Transverse colon (tissue), 4 donors: ENCODE results near the gene CNPPD1. TPM values are rescaled to one million over a fixed set of nuclear protein-coding genes. Genes with fewer than 3 reads are reported as not detected.
A peak's percentile ranks its signal among the peaks of the same experiment; 100 is the strongest.

Source experiments
- DNase-seq: peaks from one replicate; pipeline ENCODE4 v3.0.0-alpha.2; 2019
- H3K27ac ChIP-seq, 4 donors: fragments of 200-600 bp; sonication (generic); 2 replicates each; pipeline ENCODE4 v1.5.1; 2016 to 2018; ENCODE audit warnings: inconsistent platforms in 4 of 4
- H3K27me3 ChIP-seq: fragments of 200-600 bp; sonication (generic); 2 replicates; pipeline ENCODE4 v1.5.1; 2017; ENCODE audit warnings: inconsistent platforms
- H3K36me3 ChIP-seq, 4 donors: fragments of 200-600 bp; sonication (generic); 2 replicates each; pipeline ENCODE4 v1.5.1; 2017 to 2019; ENCODE audit warnings: inconsistent platforms in 4 of 4
- H3K4me1 ChIP-seq, 4 donors: fragments of 200-600 bp; sonication (generic); 2 replicates each; pipeline ENCODE4 v1.5.1; 2017 to 2020; ENCODE audit warnings: inconsistent platforms in 4 of 4
- H3K4me3 ChIP-seq, 4 donors: fragments of 200-600 bp; sonication (generic); 1 replicate in 1 of 4; 2 replicates in 3 of 4; pipeline versions ENCODE4 v1.5.1 to v1.6.1; 2017 to 2019; ENCODE audit warnings: inconsistent platforms in 4 of 4
- H3K9me3 ChIP-seq, 2 donors: fragments of 200-600 bp; sonication (generic); 2 replicates each; pipeline ENCODE4 v1.5.1; 2017 to 2019; ENCODE audit warnings: inconsistent platforms in 2 of 2
- EP300 ChIP-seq: sonication (generic); formaldehyde crosslinking; IDR thresholded peaks from one replicate; pipeline ENCODE4 v1.6.1; 2017; ENCODE audit warnings: antibody characterized with exemption, low read depth
- POLR2A ChIP-seq: fragments of 450-650 bp; IDR thresholded peaks from one replicate; pipeline ENCODE4 v1.6.1; 2016; ENCODE audit warnings: antibody characterized with exemption, mild to moderate bottlenecking, moderate library complexity
- POLR2AphosphoS5 ChIP-seq, 3 donors: sonication (generic); formaldehyde crosslinking; IDR thresholded peaks; one replicate each; pipeline ENCODE4 v1.6.1; 2016; ENCODE audit warnings: antibody characterized with exemption in 3 of 3
- WGBS, 2 donors: methylation state at CpG; one replicate each; pipeline ENCODE4 v1.1.5; 2018; ENCODE audit warnings: low coverage in 1 of 2; 5-methylcytosine and 5-hydroxymethylcytosine counted together
- in situ Hi-C, 4 donors: fragments of 200-750 bp; cut with MboI; loops; one replicate each; pipeline versions ENCODE4 v1.15.0 to v1.15.1; 2017; ENCODE audit warnings: low sequenced_read_pairs in 3 of 4, low pct_ligation_motif_present in 1 of 4, low pct_unique_long_range_greater_than_20kb in 1 of 4
- intact Hi-C: fragments of 100-400 bp; cut with DNase I; formaldehyde crosslinking; loops from one replicate; pipeline ENCODE4 v1.15.1; 2023; ENCODE audit warnings: low total_unique reads
- total RNA-seq, 4 donors: library from RNA; depleted of rRNA; stranded (reverse); fragments of >200 nt; gene quantifications; one replicate each; pipeline ENCODE4 v1.1.0, GENCODE V29; 2016
- TF ChIP-seq, protein P1 (sequence below), 5 experiments: fragments of 200-600 bp in 3 of 5; fragments of 450-650 bp in 2 of 5; sonication (generic) in 3 of 5; IDR thresholded peaks; 1 replicate in 2 of 5; 2 replicates in 3 of 5; pipeline ENCODE4 v1.5.1; 2016 to 2017; ENCODE audit warnings: antibody characterized with exemption in 5 of 5, inconsistent platforms in 3 of 5, mild to moderate bottlenecking in 2 of 5, moderate library complexity in 1 of 5

CNPPD1 gene
- total RNA-seq, 4 donors from 2014 or later, result 50.4 to 114 (median 106) TPM

DNA sequence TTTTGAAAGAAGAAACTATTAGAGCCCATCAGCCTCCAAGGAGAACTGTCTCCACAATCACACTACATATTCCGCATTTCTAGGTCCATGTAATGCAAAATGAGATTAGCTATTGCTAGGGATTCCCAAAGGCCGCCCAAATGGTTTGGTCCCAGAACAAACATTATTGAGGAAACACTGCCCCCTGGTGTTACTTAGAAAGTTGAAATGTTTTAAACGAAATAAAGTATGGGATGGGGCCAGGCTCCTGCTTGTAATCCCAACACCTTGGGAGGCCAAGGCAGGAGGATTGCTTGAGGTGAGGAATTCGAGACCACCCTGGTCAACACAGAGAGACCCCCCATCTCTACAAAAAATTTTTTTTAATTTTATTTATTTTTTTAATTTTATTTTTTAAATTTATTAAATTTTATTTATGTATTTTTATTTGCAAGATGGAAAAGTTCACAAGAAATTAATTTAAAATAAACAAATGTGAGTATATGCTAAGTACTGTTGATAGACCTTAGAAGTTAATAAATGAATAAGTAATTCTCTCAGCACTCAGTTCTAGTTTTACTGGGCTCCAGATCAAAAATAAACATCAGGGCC is 21.6 kb downstream of the CNPPD1 start:
- TF ChIP-seq, protein P1, sequence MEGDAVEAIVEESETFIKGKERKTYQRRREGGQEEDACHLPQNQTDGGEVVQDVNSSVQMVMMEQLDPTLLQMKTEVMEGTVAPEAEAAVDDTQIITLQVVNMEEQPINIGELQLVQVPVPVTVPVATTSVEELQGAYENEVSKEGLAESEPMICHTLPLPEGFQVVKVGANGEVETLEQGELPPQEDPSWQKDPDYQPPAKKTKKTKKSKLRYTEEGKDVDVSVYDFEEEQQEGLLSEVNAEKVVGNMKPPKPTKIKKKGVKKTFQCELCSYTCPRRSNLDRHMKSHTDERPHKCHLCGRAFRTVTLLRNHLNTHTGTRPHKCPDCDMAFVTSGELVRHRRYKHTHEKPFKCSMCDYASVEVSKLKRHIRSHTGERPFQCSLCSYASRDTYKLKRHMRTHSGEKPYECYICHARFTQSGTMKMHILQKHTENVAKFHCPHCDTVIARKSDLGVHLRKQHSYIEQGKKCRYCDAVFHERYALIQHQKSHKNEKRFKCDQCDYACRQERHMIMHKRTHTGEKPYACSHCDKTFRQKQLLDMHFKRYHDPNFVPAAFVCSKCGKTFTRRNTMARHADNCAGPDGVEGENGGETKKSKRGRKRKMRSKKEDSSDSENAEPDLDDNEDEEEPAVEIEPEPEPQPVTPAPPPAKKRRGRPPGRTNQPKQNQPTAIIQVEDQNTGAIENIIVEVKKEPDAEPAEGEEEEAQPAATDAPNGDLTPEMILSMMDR (IDR thresholded peaks at IDR 0.05), result peak; percentile 56 to 88 (median 64)
- TF ChIP-seq EP300, result no peak
- Histone ChIP-seq H3K27me3 (no peaks in the 10 kb centered on the region), H3K4me1 (peaks cover 4 to 6% (median 4%) of the 10 kb centered on the region in 4 donors), H3K4me3 (no peak overlapping the region), H3K9me3 (no peaks in the 10 kb centered on the region), H3K36me3 (peaks cover 0 to 21% (median 4%) of the 10 kb centered on the region in 4 donors), H3K27ac (no peak overlapping the region)
- peak; percentile 25 for DNase-seq
- WGBS, 2 donors, result 10 to 12% methylated on average over 4 of the region's 4 CpGs
- intact Hi-C loops (loop anchor here (5.0 kb wide), 1 partner anchor 98 kb away; no protein-coding TSS in a partner anchor), in situ Hi-C loops (loop anchor here in 3 of 4 donors (10.0 to 25.0 kb wide), 3 partner anchors 130 to 150 kb away; partner anchors contain the start of genes DNAJB2 (in 1 of the 3) and PTPRN (in 1 of the 3))

DNA sequence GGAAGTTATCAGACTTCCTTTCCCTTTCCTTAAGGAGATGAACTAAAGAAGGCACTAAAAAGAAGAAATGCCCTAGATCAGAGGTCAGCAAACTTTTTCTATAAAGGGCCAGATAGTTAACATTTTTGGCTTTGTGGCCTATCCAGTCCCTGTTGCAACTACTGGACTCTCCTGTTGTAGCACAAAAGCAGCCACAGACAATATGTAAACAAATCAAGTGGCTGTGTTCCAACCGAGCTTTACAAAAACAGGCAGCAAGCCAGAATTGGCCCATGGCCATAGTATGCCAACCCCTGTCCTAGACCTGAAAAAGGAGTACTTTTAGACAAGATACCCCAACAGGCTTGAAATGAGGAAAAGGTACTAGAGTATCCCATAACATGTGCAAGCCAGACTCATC is 27.1 kb downstream of the CNPPD1 start:
- TF ChIP-seq POLR2AphosphoS5 (IDR thresholded peaks at IDR 0.05) (no peak), POLR2A (no peak), EP300 (no peak)
- TF ChIP-seq, protein P1 (IDR thresholded peaks at IDR 0.05), result no peak
- H3K27me3 ChIP-seq, result no peaks in the 10 kb centered on the region

GRCh38 chr2:219142329-219142728 is 34.4 kb downstream of the CNPPD1 start:
- H3K27me3 ChIP-seq, result no peaks in the 10 kb centered on the region
- 95 to 100% methylated on average over 1 to 4 of the region's 6 CpGs for WGBS, 2 donors
- TF ChIP-seq, protein P1 (IDR thresholded peaks at IDR 0.05), result no peak
- TF ChIP-seq POLR2A (no peak), EP300 (no peak), POLR2AphosphoS5 (IDR thresholded peaks at IDR 0.05) (no peak)
- no peak overlapping the region for H3K4me3 ChIP-seq
- DNase-seq, result no peak
- H3K36me3 ChIP-seq, result peaks cover 0 to 37% (median 16%) of the 10 kb centered on the region in 4 donors
- intact Hi-C loops (no loop called here), in situ Hi-C loops (no loop called here)
- no peak overlapping the region for H3K27ac ChIP-seq
- H3K4me1 ChIP-seq, result no peaks in the 10 kb centered on the region
- no peaks in the 10 kb centered on the region for H3K9me3 ChIP-seq

More for the DNA sequence above, 27.1 kb downstream of the CNPPD1 start:
- DNase-seq, result no peak
- Histone ChIP-seq H3K9me3 (no peaks in the 10 kb centered on the region), H3K4me1 (peaks cover 0 to 7% (median 5%) of the 10 kb centered on the region in 4 donors), H3K4me3 (no peak overlapping the region), H3K36me3 (peaks cover 0 to 20% (median 8%) of the 10 kb centered on the region in 4 donors), H3K27ac (no peak overlapping the region)
- in situ Hi-C loops (loop anchor here in 3 of 4 donors (10.0 to 25.0 kb wide), 3 partner anchors 125 to 155 kb away; partner anchors contain the start of genes DNAJB2 (in 1 of the 3) and PTPRN (in 1 of the 3)), intact Hi-C loops (no loop called here)
- whole genome bisulfite sequencing, 2 donors, result 32% methylated on average over 1 of the region's 1 CpG; no CpG with 5 or more reads in 1 of the 2 donors

GRCh38 chr2:219140722-219141121 is 36.0 kb downstream of the CNPPD1 start:
- H3K4me3 ChIP-seq, result no peak overlapping the region
- H3K27me3 ChIP-seq, result no peaks in the 10 kb centered on the region
- no peaks in the 10 kb centered on the region for H3K9me3 ChIP-seq
- H3K4me1 ChIP-seq, result no peaks in the 10 kb centered on the region
- H3K36me3 ChIP-seq, result peaks cover 0 to 26% (median 13%) of the 10 kb centered on the region in 4 donors
- WGBS, 2 donors, result 56 to 68% methylated on average over 3 of the region's 3 CpGs
- intact Hi-C loops (no loop called here), in situ Hi-C loops (no loop called here)
- no peak for DNase-seq
- TF ChIP-seq, protein P1 (IDR thresholded peaks at IDR 0.05), result no peak
- TF ChIP-seq EP300 (no peak), POLR2AphosphoS5 (IDR thresholded peaks at IDR 0.05) (no peak), POLR2A (no peak)
- H3K27ac ChIP-seq, result no peak overlapping the region
